NCI-H2171 treated with DMSO at 0.1 percent for 48 hours (cell line): Measurements from ENCODE around the gene KANK4.

ENCODE experiments used
- DNase-seq: peaks from one replicate; lab custom pipeline; 2025; lab: John Stamatoyannopoulos, UW

KANK4 gene

DNA sequence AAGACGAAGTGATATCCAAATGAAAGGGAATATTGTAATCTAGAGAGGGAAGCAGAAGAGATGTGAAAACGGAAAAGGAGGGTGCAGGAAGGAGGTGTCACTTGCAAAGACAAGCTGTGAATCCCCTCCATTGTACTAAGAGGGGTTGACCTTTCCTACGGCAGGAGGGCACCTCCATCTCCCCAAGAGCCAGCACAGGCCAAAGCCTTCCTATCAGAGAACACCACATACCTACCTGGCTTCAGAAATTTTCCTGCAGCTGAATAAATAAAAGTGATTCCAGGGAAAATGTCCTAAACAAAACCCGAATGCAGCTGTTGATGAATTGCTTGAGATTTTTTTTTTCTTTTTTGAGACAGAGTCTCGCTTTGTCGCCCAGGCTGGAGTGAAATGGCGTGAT lies 14.3 kb downstream of the KANK4 start:
- DNase-seq = no peak

DNA sequence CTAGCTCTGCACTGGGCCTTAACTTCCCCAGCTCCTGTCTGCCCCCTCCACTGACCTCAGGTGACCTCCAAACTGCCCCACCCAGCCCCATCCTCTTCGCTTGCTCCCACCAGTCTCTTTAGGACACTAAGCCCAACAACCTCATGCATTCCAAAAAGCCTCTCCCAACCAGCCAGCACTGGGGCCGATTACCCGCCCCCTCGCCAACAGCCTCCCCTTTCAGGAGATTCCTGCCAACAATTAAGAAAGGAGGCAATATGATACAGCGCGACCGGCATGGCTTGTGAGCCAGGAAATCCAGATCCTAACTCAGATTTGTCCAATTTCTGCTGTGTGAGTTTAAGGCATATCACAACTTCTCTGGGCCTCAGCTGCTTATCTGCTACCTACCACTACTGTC lies 14.7 kb downstream of the KANK4 start:
- DNase-seq = no peak

DNA sequence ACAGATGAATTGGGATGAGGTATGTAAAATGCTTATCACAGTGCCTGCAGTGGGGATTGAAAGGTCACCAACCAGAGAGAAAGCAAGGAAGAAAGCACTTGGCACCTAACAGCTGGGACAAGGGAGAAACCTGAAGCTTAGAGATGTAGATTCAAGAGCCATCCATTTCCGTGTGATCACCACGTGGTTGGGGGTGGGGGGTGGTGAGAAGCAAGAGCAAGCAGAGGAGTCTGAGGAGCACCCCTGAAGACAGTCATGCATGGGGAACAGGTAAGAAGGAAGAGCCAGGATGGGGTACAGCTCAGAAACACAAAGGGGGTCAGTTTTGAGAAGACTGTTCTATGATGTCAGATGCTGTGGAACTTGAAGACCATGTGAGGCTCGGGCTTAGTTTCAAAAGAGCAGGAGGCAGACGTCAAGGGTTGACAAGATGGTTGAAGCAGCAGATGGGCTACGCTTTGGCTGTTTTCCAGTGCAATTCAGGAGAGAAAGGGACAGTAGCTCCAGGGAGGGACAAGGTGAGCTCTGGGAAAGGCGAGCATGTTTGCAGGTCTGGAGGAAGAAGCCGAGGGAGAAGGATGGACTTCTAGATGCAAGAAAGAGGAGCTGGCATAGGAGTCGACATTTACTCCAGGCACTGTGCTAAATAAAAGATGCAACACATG lies 17.4 kb downstream of the KANK4 start:
- peak; percentile 75 for DNase-seq

DNA sequence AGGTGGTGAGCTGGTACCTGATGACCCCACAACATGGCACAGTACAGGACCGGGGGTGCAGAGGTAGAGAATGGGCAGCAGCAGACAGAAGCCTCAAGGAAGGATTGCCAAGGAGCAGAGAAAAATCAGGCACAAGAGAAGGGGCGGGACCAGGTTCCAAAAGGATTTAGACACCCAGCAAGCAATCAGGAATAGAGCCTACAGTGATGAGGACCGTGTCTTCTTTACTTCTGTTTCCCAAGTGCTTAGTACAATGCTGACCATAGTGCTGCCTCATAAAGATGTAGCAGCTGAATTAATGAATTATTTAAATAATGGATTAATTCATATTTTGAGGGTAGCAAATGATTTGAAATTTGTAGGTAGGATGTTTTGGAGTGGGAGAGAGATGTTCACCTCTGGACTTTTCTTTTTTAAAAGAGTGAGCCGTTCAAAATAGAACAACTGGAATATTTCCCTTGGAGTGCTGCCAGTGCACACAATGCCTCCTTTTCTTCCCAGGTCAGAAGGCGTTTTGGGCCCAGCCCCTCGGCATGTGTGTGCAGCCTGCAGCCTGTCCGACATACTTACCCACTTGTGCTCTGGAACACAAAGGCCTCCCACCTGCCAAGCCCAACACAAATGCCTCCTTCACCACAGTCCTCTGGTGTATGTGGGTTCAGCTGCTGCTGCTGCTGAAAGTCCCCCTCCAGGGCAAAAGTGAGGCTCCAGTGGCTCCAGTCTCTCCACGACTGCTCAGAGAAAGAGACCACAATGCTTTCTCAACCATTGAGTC lies 19.6 kb downstream of the KANK4 start:
- no peak for DNase-seq

DNA sequence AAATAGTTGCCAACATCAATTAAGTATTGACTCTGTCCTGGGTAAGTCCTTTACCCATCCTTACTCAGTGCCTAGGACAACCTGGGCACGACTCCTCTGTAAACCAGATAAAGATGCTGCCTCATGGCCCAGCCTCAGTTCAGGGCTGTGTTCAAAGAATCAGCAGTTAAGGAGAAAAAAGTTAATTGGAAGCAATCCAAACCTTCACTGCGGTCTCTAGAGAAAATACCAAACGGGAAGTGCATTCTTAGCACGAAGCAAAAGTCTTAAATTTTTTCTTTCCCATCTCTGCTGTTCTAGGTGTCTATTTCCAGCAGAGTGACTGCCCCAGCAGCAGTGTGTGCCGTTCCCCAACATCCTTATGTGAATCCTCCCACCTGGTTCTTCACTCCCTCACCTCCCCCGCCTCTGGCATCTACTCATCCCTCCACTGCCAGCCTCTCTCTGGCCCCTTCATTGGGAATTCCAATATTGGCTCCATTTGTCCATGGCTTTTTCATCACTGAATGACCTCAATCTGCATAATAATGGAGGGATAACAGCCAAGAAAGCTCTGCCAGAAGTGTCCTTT lies 23.2 kb downstream of the KANK4 start:
- peak; percentile 64 for DNase-seq

DNA sequence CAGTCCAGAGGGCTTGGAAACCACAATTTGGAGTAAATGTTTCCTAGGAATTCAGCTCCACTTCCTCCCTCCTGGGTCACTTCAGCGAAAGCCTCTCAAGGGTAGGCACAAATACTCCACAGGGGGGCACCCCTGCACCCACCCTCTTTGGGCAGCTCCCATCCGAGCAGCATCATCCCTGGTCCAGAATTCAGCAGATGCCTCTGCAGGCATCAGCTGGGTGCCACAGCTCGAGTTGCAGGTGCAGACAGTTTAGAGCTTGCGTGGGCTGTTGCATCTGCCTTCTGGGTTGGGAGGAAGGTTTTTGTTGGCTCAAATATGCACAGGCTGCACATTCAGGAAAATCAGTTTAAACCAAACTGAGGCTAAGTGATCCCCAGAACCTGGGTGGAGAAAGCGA lies 25.0 kb downstream of the KANK4 start:
- peak; percentile 83 for DNase-seq

DNA sequence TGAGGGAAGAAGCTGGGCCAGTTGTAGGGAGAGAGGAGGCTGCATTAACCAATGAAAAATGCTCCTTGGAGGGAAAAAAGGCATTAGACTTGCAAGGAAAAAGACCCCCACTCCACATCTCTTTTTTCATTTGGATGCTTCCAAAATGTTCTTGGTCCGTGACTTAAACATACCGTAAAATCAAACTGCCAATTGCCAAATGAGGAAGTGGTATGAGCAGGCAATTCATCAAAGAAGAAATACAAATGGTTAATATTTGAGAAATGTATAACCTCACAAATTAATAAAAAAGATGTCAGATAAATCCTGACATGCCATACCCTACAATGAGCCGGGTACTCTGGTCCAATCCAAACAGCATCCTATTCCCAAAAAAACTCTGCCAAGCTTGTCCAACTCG lies 30.6 kb downstream of the KANK4 start:
- no peak for DNase-seq

DNA sequence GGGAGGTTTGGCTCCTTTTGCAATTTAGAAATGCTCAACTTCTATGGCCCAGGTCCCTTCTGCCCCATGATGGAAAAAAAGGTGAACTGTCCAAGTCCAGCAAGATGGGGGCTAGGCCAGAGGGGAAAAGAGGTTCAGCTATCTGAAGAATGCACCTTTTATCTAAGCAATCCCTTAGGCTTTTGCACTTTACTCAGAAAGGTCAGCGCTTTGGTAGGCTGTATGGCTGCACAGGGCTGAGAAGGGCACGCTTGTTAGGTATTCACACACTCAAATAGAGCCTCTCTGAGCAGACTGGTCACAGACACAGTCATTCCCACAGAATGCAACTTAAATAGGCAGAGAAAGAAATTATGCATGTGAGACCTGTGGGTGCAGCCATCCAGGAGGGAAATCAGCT lies 31.0 kb downstream of the KANK4 start:
- DNase-seq = no peak

DNA sequence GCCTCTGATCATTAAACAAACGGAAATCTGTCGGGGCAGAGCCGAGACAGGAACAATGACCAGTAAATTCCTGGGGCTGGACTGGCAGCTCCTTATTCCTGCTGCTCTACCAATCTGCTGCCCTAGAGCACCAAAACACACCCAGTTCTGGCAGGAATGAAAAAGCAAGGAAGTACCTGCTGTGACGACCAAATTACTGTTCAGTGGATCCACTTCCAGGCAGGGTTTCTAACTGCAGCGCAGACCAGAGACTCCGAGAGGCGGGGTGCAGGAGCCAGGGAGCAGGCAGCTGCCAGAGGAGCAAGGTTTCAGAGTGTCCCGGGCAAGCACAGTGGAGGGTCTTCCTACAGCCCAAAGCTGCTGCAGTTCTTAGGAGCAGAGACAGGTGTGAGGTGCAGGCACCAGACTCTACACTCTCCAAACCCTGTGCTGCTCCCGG lies 32.4 kb downstream of the KANK4 start:
- peak; percentile 20 for DNase-seq

DNA sequence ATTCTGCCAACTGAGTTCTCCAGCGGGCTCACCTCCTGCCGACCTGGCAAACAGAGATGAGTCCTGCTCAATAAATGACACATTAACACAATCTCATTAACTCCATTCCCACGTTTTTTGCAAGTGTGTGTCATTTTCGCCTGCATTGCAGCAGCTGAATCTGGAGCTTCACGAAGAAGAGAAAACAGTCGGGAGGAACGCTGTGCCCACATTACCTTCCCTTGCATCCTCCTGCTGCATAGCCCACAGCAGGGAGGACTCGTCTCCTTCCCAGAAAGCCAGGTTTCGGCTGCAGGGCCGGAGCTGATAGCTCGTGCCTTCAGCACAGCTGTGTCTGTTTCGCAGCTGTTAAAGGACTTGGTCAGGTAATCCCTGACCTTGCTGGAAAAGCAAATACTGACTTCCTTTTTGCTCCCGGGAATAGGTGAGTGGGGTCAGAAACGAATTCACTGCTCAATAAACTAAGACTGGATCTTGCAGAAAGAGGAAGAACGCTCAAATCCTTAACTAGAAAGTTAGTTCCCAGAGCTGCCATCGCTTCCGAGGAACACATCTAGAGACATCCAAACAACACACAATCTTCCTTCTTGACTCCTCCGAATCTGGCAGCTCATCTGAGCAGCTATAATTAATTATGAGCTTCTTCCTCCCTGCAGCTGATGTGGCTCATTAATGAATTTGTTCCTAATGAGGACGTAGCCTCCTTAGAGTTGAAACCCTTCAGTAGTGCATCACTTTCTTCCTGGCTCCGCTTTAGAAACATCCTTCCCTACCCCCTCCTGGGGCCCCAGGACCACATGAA lies 33.0 kb downstream of the KANK4 start:
- no peak for DNase-seq

DNA sequence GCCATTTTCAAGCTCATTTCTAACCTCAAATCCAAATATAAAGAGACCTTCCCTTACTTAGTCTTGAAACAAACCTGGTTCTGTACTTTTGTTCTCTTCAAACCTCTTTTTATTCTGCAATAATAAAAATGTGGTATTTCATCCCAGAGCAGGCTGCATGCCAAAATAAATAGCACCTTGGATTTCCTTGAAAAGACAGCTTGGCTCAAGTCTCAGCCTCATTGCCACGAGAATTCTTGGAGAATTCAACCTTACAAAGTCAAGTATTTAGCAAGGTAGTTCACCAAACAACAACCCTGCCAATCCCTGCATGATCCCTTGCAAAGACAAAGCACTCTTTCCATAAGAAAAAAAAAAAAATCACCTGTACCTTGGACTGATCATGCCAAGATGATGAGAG lies 33.8 kb downstream of the KANK4 start:
- no peak for DNase-seq

DNA sequence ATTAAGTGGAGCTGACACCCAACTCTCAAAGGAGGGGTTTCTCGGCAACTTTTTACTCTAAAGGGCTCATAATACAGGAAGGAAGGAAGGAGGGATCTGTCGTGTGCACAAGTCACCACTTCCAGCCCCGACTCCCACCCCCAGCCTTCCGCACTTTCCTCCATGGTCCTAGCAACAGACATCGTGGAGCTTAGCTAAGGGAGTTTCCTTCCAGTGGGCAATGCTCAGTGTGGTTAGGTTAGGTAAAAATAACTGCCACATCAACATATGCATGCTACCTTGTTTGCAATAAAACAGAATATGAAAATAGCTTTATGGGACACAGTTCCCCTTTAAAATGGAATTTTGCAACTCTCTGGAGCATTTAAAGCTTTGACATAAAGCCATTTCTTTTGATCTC lies 35.2 kb downstream of the KANK4 start:
- no peak for DNase-seq

DNA sequence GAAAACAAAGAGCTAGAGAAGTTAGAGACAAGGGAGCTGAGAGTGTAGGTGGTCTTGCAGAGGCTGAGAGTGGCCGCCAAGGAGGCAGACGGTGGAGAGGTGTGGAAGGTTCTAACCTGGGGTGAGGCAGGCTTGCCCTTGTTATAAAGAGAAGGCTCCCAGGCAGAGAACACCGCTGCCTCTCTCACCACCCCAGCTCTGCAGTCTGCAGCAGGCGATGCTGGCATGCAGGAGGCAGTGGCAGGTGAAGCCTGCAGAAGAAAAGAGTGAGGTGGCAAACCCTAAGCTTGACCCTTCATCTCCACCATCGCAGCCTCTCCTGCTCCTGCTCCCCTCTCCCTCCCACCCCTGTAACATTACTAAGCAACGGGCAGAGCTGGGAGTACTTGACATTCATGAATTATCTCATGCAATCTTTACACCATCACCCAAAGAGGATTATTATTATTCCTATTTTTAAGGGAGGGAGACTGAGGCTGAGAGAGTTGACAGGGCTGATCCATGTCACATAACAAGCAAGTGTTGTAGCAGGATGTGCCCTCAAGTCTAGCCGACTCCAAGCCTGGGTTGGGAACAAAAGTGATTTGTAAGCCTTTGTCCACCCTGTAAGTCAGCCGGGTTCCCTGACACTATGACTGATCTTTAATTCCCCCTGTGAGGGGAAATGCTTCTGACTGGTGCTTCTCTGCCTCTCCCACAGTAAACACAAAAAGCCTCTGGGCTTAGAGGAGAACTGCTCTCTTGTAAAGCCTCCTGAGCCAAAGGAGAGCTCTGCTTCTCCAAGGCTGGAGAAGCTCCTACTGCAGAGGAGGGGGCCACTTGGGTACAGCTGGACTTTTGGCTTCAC lies 36.1 kb downstream of the KANK4 start:
- DNase-seq = no peak

DNA sequence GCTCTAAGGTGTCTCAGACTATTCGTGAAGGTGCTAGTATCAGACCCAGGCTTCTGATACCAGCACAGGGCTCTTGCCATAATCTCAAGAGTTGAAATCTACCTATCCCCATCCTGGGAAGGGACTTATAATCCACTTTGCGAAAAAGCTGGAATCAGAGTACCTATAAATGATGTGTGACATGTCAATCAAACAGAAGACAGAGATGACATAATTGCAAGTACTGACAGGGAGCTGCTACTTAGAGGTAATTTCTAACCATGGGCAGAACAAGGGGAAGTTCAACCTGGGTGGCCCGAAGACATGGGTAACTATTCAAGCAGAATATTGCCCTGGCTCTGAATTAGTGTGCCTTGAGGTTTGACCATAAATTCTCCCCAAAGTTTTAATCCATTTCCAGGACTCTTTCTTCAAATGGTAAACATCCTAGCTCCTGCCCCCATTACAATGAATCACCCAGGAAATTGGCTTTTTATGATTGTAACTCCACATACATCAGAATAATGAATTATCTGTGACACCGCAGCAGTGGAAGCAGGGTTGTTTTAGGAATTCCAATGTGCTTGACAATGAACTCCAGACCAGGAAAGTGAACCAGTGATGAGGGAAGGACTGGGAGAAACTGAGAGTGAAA lies 37.2 kb downstream of the KANK4 start:
- DNase-seq = no peak

DNA sequence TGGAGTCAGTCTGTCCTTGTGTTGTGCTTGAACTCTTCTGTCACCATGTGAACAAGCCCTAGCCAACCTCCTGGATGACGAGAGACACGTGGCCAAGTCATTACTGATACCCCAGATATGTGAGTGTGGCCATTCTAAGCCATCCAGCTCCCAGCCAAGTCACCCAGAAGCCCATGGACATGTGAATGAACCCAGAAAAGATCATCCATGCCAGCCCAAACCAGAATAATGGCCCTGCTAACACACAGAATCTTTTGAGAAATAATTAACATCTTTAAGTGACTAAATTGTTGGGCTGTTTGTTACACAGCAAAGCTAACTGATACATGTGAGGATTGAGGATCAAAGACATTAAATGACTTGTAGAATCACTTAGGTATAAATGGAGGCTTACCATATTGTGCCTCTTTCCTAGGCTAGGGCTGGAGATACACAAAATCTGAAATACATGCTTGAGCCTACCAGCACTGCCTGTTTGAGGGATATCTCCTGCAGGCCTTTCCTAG lies 38.2 kb downstream of the KANK4 start:
- no peak for DNase-seq

DNA sequence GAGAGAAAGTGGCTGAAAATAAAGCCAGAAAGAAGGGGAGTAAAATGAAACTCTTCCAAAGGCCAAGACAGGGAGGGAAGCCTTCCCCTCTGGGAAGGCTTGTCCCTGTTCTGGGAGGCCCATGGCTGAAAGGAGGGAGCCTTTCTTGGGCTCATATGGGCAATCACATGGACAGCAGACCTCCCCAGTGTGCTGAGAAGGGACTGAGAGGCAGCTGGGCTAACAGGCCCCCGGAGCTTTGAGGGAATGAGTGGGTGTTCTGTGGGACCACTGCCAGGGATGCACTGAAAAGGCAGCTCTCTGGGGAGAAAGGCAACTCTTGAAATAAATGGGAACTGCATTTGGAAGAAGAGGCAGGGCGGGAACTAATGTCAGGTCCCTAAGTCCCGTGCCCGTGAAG lies 39.1 kb downstream of the KANK4 start:
- DNase-seq = peak; percentile 33

DNA sequence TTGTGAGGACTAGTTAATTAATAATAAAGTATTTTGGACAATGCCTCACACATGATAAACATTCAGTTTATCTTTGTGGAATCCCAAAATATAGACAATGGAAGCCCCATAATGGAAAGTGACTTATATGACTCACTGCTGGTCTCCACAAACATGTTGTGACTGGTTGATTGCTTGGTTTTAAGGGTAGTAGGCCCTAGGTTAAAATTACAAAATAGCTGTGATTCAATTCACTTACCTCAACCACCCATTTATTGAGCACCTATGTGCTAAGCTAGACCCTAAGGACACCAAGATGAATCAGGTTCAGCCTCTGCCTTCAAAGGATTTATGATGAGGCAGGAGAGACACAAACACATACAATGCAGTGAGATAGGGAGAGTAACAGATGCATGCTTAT lies 42.4 kb downstream of the KANK4 start:
- DNase-seq = no peak

DNA sequence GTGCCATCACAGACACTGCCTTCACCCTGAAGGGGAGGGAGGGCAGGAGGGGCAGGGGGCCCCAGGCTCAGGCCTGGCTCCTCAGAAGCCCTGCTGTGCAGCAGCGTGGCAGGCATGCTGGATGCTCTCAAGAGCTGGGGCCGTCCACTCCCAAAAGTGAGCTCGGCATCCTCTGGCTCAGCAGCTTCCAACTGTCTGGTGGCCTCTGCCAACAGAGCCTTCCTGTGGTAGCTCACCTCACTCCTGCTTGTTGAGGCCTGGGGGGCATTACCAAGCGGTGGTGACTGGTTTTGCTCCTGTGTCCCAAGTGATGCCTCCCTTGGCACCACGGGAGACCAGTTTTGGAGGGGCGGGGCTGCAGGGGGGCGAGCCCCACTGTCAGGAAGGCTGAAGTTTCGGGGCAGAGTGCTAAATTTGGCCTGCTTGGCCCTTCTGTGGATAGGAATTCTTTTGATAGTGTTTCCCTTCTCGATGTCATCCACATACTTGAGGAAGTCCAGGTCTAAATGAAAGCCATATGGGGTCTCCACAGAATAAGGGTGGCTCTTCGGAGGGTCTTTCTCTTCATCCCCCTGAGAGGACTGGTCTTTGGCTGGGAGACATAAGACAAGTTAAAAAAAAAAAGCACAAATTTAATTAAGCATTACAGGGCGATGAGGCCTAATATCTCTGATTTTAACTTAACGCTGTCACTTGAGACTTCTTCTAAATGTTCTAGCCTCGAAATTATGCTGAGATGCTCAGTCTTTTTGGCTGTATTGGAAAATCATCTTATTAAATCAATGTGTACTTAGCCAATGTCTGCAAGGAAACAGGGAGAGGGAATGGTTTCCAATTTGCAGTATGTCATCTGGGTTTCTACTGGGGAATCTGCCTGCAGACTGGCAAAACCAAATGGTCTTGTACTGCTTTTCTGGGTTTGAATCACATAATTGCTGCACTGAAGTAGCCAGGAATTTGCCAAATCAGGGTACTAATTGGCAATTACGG lies 44.4 kb downstream of the KANK4 start:
- DNase-seq = no peak

DNA sequence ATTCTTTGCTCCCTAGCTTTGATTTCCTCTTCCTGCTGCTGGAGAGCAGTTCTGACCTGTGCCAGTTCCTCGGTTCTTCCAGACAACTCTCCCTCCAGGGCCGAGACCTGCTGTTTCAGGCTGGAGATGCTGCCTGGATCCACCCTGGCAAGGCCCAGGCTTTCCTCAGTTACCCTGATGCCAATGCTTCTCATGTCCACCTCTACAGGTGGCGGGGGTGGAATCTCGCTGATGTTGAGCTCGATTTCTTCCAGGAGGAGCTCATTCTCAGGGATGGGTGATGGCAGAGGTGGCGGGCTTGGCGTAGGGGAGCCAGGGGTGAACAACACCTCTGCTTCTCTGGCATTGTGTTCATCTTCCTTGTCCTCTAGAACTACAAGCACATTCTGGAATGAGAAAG lies 45.3 kb downstream of the KANK4 start:
- no peak for DNase-seq
